Activated T-cell treated with anti-CD3 and anti-CD28 coated beads, Interleukin-2, amount 50 U/mL, for 1 hour (primary cell): ENCODE measurements around the gene POLR2H.

Source experiments
- DNase-seq: peaks from one replicate; pipeline ENCODE4 v3.0.0-alpha.2; 2020

The POLR2H gene

GRCh38 chr3:184361532-184361931 is at the start of gene POLR2H, which contains the start of gene CLCN2:
Gene POLR2H, plus strand, starts transcription at chr3:184361710. Its CDS starts 1,783 bp downstream, at chr3:184363493.
Gene CLCN2, minus strand, starts transcription at chr3:184361605. Its CDS starts 126 bp downstream, at chr3:184361479.
- DNase-seq: peak; percentile 67

- DNase-seq: peak; percentile 91
Measured at GRCh38 chr3:184314363-184314699, 47.2 kb upstream of the POLR2H start, which contains the start of gene EIF4G1. Gene EIF4G1, plus strand, starts transcription at chr3:184314606. Its CDS starts 1,191 bp downstream, at chr3:184315797.

DNA sequence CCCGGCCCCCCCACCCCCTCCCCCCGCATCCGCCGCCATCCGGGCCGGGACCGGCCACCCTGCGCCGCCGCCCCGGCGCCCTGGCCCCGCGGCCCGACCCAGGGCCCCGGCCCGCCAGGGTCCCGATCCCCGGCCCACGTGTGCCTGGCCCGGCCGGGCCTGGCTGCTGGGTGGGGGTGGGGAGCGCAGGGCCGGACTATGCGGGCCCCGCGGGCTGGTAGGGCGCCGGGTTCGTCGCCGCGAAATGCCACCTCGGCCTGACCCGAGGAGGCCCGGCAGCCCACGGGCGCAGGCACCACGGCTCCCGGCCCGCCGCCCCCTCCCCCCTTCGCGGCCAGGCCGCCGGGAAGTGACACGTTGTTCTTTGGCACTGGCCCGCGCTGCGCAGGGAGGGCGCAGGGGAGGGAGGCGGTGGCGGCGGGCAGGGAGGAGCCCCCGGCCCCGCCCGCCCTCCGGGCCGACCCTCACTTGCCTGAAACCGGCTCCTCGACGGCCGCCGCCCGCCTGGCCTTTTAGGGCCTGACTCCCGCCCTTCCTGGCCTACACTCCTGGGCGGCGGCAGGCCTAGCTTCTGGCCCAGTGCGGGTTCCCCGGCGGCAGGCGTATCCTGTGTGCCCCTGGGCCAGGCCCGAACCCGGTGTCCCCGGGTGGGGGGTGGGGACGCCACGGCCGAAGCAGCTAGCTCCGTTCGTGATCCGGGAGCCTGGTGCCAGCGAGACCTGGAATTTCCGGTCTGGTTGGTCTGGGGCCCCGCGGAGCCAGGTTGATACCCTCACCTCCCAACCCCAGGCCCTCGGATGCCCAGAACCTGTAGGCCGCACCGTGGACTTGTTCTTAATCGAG is 46.6 kb upstream of the POLR2H start:
- DNase-seq: peak; percentile 78

DNA sequence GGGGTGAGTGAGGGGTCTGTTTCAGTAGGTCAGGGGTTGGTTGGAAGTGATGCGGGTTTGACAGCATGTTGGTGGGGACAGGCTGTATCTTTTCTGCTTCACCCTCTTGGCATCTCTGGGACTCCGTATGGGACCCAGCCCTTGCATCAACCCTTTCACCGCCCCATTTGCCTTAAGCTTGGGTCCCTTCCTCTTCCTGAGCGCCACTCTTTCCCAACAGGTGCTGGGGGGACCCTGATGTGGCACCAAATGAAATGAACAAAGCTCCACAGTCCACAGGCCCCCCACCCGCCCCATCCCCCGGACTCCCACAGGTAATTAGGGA is 46.0 kb upstream of the POLR2H start:
- no peak for DNase-seq

GRCh38 chr3:184315871-184316661 is 45.4 kb upstream of the POLR2H start:
- peak; percentile 34 for DNase-seq

GRCh38 chr3:184316792-184317191 is 44.7 kb upstream of the POLR2H start:
- DNase-seq: no peak

- DNase-seq: no peak
Measured at GRCh38 chr3:184317201-184317600, 44.3 kb upstream of the POLR2H start.

DNA sequence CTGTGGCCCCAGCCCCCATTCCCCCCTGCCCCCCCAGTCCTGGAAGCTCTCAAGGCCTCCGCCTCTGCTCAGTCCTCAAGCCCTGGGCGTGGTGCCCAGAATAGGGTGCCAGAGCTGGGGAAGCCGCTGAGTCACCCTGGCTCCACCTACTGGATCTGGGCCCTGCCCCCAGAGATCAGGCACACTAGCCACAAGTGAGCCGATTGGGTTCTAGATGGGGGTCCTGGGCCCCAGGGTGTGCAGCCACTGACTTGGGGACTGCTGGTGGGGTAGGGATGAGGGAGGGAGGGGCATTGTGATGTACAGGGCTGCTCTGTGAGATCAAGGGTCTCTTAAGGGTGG is 41.4 kb upstream of the POLR2H start:
- peak; percentile 50 for DNase-seq

DNA sequence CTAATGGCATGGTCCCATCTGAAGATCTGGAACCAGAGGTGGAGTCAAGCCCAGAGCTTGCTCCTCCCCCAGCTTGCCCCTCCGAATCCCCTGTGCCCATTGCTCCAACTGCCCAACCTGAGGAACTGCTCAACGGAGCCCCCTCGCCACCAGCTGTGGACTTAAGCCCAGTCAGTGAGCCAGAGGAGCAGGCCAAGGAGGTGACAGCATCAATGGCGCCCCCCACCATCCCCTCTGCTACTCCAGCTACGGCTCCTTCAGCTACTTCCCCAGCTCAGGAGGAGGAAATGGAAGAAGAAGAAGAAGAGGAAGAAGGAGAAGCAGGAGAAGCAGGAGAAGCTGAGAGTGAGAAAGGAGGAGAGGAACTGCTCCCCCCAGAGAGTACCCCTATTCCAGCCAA is 39.8 kb upstream of the POLR2H start:
- no peak for DNase-seq

DNA sequence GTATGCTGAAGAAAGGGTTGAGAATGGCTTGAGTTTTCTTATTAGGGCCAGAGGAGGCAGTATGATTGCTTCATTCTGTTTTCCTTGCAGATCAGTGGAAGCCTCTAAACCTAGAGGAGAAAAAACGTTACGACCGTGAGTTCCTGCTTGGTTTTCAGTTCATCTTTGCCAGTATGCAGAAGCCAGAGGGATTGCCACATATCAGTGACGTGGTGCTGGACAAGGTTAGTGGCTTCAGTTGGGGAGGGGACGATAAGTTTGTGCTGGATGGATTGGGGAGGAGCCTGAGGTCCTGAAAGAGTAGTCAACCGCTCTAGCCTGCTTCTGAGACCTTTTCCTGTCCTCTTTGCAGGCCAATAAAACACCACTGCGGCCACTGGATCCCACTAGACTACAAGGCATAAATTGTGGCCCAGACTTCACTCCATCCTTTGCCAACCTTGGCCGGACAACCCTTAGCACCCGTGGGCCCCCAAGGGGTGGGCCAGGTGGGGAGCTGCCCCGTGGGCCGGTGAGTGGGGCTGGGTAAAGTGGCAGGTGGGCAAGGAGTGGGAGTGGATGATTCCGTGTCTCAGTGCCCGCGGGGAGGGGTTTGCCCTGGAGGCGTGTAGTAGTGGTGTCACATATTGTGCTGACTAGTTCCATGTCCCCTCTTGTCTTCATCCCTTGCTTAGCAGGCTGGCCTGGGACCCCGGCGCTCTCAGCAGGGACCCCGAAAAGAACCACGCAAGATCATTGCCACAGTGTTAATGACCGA is 38.6 kb upstream of the POLR2H start:
- no peak for DNase-seq

- no peak for DNase-seq
Measured at GRCh38 chr3:184323696-184324095, 37.8 kb upstream of the POLR2H start.

DNA sequence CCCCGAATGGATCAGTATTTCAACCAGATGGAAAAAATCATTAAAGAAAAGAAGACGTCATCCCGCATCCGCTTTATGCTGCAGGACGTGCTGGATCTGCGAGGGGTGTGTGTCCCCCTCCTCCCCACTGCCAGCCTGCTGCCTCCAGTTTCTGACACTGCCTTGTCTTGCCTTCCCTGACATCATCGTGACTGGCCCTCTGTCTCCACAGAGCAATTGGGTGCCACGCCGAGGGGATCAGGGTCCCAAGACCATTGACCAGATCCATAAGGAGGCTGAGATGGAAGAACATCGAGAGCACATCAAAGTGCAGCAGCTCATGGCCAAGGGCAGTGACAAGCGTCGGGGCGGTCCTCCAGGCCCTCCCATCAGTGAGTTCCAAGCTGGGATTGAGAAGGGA is 36.2 kb upstream of the POLR2H start:
- no peak for DNase-seq

GRCh38 chr3:184325715-184326369 is 35.7 kb upstream of the POLR2H start:
- no peak for DNase-seq

DNA sequence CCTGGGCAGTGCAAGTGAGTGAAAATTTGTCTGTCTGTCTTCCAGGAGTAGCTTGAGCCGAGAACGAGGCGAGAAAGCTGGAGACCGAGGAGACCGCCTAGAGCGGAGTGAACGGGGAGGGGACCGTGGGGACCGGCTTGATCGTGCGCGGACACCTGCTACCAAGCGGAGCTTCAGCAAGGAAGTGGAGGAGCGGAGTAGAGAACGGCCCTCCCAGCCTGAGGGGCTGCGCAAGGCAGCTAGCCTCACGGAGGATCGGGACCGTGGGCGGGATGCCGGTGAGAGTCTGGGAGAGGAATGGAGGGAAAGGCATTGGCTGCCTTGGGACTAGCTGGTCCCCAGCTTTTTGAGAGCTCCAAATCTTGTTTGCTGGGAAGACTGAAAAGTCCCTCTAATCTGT is 34.3 kb upstream of the POLR2H start:
- DNase-seq: no peak

GRCh38 chr3:184328516-184328915 is 33.0 kb upstream of the POLR2H start:
- DNase-seq: no peak

- no peak for DNase-seq
Measured at GRCh38 chr3:184332370-184333090, 29.0 kb upstream of the POLR2H start.

DNA sequence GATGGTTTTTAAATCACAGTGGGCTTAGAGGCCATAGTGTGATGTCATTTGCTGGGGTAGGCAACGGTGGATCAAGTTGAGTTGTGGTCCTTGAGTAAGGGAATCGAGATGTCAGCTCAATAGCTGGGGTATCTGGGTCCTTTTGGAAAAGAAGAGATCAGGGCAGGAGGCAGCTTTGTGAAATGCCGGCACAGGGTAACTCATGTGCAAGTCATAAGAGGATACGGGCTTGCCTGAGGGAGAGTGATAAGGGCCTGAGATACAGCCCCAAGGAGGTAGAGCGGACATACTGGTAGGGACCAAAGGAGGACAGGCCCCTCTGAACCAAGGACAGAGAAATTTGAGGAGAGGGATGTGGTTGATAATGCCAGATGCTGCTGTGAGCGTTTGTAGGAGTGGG is 28.3 kb upstream of the POLR2H start:
- no peak for DNase-seq

DNA sequence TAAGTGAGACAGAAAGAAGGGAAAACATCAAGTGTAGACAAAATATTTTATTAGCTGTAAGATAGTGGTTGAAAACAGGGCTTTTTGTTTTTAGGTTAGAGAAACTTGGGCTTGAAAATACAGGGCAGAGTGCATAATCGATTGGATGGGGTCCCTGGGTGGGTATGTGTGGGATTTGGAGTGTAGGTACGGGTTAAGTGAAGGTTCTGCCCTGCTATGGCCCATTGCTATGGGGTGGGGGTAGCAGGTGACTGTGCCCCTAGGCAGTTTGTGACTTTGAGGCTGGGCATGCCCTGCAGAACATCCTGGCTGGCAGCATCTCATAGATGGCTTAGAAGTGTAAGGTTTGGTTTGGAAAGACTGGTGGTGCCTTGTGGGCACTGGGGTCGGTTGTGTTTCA is 27.8 kb upstream of the POLR2H start:
- DNase-seq: no peak

DNA sequence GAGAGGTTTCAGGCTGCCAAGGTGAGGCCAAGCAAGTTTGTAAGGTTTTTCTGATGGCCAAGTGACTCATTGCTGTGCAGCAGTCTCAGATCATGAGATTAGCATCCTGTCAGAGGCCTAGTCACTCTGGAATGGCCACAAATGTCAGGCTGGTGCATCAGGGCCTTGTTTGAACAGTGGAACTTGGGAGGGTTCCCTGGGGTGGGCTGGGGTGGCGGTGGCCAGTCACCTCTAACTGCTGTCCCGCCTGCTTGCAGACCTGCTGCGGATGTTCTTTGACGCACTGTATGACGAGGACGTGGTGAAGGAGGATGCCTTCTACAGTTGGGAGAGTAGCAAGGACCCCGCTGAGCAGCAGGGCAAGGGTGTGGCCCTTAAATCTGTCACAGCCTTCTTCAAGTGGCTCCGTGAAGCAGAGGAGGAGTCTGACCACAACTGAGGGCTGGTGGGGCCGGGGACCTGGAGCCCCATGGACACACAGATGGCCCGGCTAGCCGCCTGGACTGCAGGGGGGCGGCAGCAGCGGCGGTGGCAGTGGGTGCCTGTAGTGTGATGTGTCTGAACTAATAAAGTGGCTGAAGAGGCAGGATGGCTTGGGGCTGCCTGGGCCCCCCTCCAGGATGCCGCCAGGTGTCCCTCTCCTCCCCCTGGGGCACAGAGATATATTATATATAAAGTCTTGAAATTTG is 26.9 kb upstream of the POLR2H start:
- DNase-seq: peak; percentile 53

DNA sequence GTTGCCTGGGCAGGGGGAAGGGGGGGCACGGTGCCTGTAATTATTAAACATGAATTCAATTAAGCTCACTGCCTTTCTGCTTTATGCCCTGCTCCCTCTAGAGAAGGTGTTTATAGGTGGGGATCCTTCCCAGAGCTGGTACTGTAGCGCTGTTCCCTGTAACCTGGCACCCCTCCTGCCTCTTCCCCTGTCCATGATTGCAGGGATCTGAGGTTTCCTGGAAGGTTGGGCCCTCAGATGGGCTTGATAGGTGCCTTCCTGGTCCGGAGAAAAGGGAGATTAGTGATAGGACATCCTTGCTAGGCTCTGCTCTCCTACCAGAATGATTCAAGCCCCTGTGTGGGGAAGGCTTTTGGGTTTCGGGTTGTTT is 26.2 kb upstream of the POLR2H start:
- DNase-seq: no peak

- peak; percentile 97 for DNase-seq
Measured at GRCh38 chr3:184335661-184336546, 25.6 kb upstream of the POLR2H start.
